ENCODE measurements around the gene DCAF8. TPM values are rescaled to one million over a fixed set of nuclear protein-coding genes. Genes with fewer than 3 reads are reported as not detected.

DCAF8 gene
- polyA plus RNA-seq, 3 donors = 35.5 to 205 (median 44.6) TPM

DNA sequence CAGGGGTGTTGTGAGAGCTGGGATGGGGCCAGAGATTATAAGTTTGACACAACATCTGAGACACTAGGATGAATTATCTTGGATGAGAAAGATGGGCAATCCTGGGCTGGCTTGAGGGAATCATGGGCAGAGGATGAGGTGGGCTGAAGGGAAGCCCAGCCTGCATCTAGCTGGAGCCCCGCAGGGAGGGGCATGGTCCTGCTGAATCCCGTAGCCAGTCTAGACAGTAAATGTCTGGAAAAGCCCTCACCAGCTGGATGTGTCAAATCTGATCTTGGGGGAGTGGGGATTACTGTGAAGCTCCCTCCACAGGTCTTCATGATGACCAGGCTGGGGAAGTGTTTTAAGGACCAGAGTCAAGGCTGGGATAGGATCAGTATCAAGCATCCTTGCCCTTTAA lies 75.6 kb downstream of the DCAF8 start:
- H3K4me1 ChIP-seq (ENCODE audit: control insufficient read depth in 1 of 2, insufficient read depth in 2 of 2, low read length in 2 of 2) = no peaks in the 10 kb centered on the region
- WGBS (ENCODE audit: insufficient coverage) = 93% methylated on average over 2 of the region's 2 CpGs
- H3K79me2 ChIP-seq (ENCODE audit: insufficient read depth, low read length) = no peaks in the 10 kb centered on the region
- no peak overlapping the region for H3K4me2 ChIP-seq (replicated peaks; ENCODE audit: extremely low read depth, low read length, poor library complexity, severe bottlenecking)
- no peak for DNase-seq
- no peaks in the 10 kb centered on the region for H4K20me1 ChIP-seq (ENCODE audit: insufficient read depth, low read length)
- H3K27me3 ChIP-seq (ENCODE audit: control insufficient read depth in 2 of 2, insufficient read depth in 2 of 2, low read length in 2 of 2) = no peaks in the 10 kb centered on the region
- no peak overlapping the region for H3K9ac ChIP-seq (ENCODE audit: insufficient read depth, low read length, poor library complexity, severe bottlenecking)
- Mint-ChIP-seq H3K4me1 (no peaks in the 10 kb centered on the region), H3K27ac (no peak overlapping the region), H3K4me3 (no peak overlapping the region), H3K9me3 (no peaks in the 10 kb centered on the region), H3K27me3 (ENCODE audit: low read depth in 3 of 3) (peaks cover 2 to 5% (median 2%) of the 10 kb centered on the region in 3 donors), H3K36me3 (no peaks in the 10 kb centered on the region)
- no peaks in the 10 kb centered on the region for H3K9me3 ChIP-seq (replicated peaks in 1 of 2; ENCODE audit: control insufficient read depth in 1 of 2, insufficient read depth in 1 of 2, low read length in 2 of 2)
- TF ChIP-seq CTCF (IDR thresholded peaks at IDR 0.05) = no peak
- H3K36me3 ChIP-seq (replicated peaks in 1 of 2; ENCODE audit: control insufficient read depth in 1 of 2, insufficient read depth in 2 of 2, low read length in 2 of 2) = no peaks in the 10 kb centered on the region
- intact Hi-C loops (cut with micrococcal nuclease) = no loop called here
- no peak overlapping the region for H2AFZ ChIP-seq (ENCODE audit: insufficient read depth, low read depth, low read length, poor library complexity, severe bottlenecking)
- no peak overlapping the region for H3K27ac ChIP-seq (ENCODE audit: low read depth in 1 of 2, low read length in 2 of 2)
- no peak overlapping the region for H3K4me3 ChIP-seq (replicated peaks in 1 of 3; ENCODE audit: low read depth in 2 of 3, low read length in 3 of 3)

DNA sequence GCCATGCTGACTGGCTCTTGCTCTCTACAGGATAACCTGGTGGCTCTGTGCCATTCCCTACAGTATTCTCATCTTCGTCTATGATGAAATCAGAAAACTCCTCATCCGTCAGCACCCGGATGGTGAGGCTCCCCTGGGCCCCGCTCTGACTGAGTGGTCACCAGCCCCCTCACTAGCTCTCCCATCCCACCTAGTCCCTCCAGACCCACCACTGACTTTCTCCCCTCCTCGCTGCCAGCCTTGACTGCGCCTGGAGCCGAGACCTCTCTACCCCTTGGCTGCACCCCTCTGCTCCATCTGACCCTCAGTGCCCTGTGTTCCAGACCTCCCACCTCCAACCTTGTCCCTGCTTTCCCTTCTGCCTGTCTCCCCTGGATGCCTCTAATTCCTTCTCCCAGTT lies 76.1 kb downstream of the DCAF8 start:
- H3K4me3 ChIP-seq (replicated peaks in 1 of 3; ENCODE audit: low read depth in 2 of 3, low read length in 3 of 3) = no peak overlapping the region
- Mint-ChIP-seq H3K9me3 (peaks cover 0 to 2% (median 0%) of the 10 kb centered on the region in 7 donors), H3K4me3 (no peak overlapping the region), H3K27ac (peak overlapping the region in 1 of 7 donors; percentile 11), H3K4me1 (no peaks in the 10 kb centered on the region), H3K36me3 (no peaks in the 10 kb centered on the region), H3K27me3 (ENCODE audit: low read depth in 3 of 3) (peaks cover 2 to 7% (median 2%) of the 10 kb centered on the region in 3 donors)
- H2AFZ ChIP-seq (ENCODE audit: insufficient read depth, low read depth, low read length, poor library complexity, severe bottlenecking) = no peak overlapping the region
- TF ChIP-seq CTCF (IDR thresholded peaks at IDR 0.05) = no peak
- no peaks in the 10 kb centered on the region for H3K27me3 ChIP-seq (ENCODE audit: control insufficient read depth in 2 of 2, insufficient read depth in 2 of 2, low read length in 2 of 2)
- no peaks in the 10 kb centered on the region for H4K20me1 ChIP-seq (ENCODE audit: insufficient read depth, low read length)
- 87% methylated on average over 7 of the region's 7 CpGs for WGBS (ENCODE audit: insufficient coverage)
- no peaks in the 10 kb centered on the region for H3K79me2 ChIP-seq (ENCODE audit: insufficient read depth, low read length)
- H3K4me1 ChIP-seq (ENCODE audit: control insufficient read depth in 1 of 2, insufficient read depth in 2 of 2, low read length in 2 of 2) = no peaks in the 10 kb centered on the region
- H3K36me3 ChIP-seq (replicated peaks in 1 of 2; ENCODE audit: control insufficient read depth in 1 of 2, insufficient read depth in 2 of 2, low read length in 2 of 2) = no peaks in the 10 kb centered on the region
- no peak overlapping the region for H3K9ac ChIP-seq (ENCODE audit: insufficient read depth, low read length, poor library complexity, severe bottlenecking)
- no peak overlapping the region for H3K4me2 ChIP-seq (replicated peaks; ENCODE audit: extremely low read depth, low read length, poor library complexity, severe bottlenecking)
- H3K27ac ChIP-seq (ENCODE audit: low read depth in 1 of 2, low read length in 2 of 2) = no peak overlapping the region
- intact Hi-C loops (cut with micrococcal nuclease) = no loop called here
- H3K9me3 ChIP-seq (replicated peaks in 1 of 2; ENCODE audit: control insufficient read depth in 1 of 2, insufficient read depth in 1 of 2, low read length in 2 of 2) = no peaks in the 10 kb centered on the region
- DNase-seq = no peak
